Fibroblast of villous mesenchyme (primary cell): ENCODE measurements around the gene ZNF26. TPM values are rescaled to one million over a fixed set of nuclear protein-coding genes. Genes with fewer than 3 reads are reported as not detected.
A peak's percentile ranks its signal among the peaks of the same experiment; 100 is the strongest.
"Not testable (repeated sequence)": the region's sequence is repeated elsewhere in the genome, so short reads cannot be mapped to it uniquely, and the experiment has no call there.

ENCODE experiments used
- DNase-seq: peaks from one replicate; pipeline ENCODE4 v3.0.0-alpha.2; 2010; ENCODE audit warnings: low read depth
- H3K4me3 ChIP-seq: 2 replicates; pipeline ENCODE4 v1.5.1; 2011; ENCODE audit warnings: low read depth, mild to moderate bottlenecking, low read length
- total RNA-seq: library from RNA; depleted of rRNA; stranded (reverse); fragments of >200 nt; gene quantifications from 2 replicates; pipeline ENCODE4 v1.2.3, GENCODE V29; 2012
- TF ChIP-seq, protein P1 (sequence below): IDR thresholded peaks from 2 replicates; pipeline ENCODE4 v1.5.1; 2012; ENCODE audit warnings: low read depth, mild to moderate bottlenecking, low read length; ENCODE audit not compliant: insufficient read depth

The ZNF26 gene, protein sequence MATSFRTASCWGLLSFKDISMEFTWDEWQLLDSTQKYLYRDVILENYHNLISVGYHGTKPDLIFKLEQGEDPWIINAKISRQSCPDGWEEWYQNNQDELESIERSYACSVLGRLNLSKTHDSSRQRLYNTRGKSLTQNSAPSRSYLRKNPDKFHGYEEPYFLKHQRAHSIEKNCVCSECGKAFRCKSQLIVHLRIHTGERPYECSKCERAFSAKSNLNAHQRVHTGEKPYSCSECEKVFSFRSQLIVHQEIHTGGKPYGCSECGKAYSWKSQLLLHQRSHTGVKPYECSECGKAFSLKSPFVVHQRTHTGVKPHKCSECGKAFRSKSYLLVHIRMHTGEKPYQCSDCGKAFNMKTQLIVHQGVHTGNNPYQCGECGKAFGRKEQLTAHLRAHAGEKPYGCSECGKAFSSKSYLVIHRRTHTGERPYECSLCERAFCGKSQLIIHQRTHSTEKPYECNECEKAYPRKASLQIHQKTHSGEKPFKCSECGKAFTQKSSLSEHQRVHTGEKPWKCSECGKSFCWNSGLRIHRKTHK
- 10.4 and 23.2 TPM in 2 replicates for total RNA-seq

GRCh38 chr12:132986001-132986884 is at the start of gene ZNF26:
TSS of gene ZNF26 (plus strand) at chr12:132986367. CDS start at chr12:132986841, 474 bp downstream.
- H3K4me3 ChIP-seq, result peak within 1 kb of the TSS; percentile 98
- peak; percentile 89 for DNase-seq
- TF ChIP-seq, protein P1, sequence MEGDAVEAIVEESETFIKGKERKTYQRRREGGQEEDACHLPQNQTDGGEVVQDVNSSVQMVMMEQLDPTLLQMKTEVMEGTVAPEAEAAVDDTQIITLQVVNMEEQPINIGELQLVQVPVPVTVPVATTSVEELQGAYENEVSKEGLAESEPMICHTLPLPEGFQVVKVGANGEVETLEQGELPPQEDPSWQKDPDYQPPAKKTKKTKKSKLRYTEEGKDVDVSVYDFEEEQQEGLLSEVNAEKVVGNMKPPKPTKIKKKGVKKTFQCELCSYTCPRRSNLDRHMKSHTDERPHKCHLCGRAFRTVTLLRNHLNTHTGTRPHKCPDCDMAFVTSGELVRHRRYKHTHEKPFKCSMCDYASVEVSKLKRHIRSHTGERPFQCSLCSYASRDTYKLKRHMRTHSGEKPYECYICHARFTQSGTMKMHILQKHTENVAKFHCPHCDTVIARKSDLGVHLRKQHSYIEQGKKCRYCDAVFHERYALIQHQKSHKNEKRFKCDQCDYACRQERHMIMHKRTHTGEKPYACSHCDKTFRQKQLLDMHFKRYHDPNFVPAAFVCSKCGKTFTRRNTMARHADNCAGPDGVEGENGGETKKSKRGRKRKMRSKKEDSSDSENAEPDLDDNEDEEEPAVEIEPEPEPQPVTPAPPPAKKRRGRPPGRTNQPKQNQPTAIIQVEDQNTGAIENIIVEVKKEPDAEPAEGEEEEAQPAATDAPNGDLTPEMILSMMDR, result no peak

DNA sequence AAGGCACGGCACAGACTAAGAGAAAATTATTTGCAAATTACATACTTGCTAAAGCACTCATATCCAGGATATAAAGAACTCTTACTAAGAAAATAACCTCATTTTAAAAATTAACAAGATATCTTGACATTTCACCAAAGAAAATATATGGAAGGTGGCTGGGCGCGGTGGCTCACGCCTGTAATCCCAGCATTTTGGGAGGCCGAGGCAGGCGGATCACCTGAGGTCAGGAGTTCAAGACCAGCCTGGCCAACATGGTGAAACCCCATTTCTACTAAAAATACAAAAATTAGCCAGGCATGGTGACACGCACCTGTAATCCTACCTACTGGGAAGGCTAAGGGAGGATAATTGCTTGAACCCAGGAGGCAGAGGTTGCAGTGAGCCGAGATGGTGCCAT is 49.2 kb upstream of the ZNF26 start:
- DNase-seq, H3K4me3 ChIP-seq: not testable (repeated sequence)

DNA sequence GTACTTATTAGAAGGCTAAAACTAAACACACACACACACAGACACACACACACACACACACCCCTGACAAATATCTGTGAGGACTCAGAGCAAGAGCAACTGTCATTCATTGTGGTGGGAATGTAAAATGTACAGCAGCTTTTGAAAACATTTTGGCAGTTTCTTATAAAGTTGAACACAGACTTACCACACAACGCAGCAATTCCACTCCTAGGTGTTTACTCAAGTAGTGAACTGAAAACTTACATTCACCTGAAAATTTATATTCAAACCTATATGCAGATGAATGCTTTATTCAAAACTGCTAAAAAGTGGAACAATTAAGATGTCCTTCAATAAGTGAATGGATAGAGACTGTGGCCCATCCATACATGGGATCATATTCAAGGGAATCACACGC is 48.7 kb upstream of the ZNF26 start:
- DNase-seq, result no peak
- TF ChIP-seq, protein P1, result no peak

DNA sequence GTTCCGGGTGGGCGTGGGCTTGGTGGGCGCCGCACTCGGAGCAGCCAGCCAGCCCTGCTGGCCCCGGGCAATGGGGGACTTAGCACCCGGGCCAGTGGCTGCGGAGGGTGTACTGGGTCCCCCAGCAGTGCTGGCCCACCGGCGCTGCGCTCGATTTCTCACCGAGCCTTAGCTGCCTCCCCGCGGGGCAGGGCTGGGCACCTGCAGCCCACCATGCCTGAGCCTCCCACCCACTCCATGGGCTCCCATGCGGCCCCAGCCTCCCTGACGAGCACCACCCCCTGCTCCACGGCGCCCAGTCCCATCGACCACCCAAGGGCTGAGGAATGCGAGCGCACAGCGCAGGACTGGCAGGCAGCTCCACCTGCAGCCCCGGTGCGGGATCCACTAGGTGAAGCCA is 47.4 kb upstream of the ZNF26 start:
- H3K4me3 ChIP-seq, DNase-seq: not testable (repeated sequence)

More for the DNA sequence above, 48.7 kb upstream of the ZNF26 start:
- H3K4me3 ChIP-seq, result no peak overlapping the region

- no peak overlapping the region for H3K4me3 ChIP-seq
- TF ChIP-seq, protein P1, result no peak
- DNase-seq, result no peak
Measured at GRCh38 chr12:132940071-132940719, 46.0 kb upstream of the ZNF26 start.

DNA sequence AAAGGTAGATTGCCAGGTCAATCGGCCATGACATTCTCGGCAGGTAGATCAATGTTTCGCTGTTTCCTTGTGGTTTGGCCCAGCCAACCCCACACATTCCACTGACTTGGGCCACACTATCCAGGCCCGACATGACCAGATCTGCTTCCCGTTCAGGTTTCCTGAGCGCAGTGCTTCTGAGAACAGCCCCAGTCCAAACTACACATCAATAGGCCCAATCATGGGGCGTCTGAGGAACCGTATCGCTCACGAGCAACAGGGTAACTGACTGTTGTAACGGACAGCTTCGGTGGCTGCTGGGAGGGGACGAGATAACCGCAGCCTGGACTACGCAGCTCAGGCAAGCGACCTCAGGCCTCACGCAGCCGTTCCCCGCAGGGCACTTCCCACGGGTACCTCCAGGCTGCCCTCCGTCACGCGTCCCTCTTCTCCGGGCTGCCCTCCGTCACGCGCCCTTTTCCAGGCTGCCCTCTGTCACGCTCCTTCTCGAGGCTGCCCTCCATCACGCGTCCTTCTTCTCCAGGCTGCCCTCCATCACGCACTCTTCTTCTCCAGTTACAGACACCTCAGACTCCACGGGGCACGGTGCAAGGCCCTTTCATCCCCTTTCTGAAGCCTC is 44.7 kb upstream of the ZNF26 start:
- TF ChIP-seq, protein P1, result no peak
- DNase-seq, result no peak
- H3K4me3 ChIP-seq, result no peak overlapping the region

DNA sequence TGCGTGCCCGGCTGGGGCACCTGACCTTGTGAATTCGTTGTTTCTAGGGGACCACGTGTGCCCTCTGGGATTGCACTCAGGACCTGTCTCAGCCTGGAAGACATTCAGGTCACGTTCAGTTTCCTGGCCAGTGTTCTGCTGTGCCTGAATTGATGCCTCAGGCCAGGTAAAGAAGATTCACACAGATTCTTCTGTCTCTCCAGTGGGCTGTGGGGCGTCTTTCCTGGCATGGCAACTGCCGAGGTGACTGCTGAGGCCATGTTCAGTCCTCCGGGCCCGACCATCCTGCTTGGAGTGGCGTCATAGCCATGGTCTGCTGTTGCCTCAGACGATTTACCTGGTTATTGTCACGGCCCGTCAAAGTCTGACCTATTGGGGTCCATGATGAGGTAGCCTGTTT is 43.6 kb upstream of the ZNF26 start:
- H3K4me3 ChIP-seq, result no peak overlapping the region
- TF ChIP-seq, protein P1, result no peak
- no peak for DNase-seq
